Measurements from ENCODE around the gene MAD2L1. TPM values are rescaled to one million over a fixed set of nuclear protein-coding genes. Genes with fewer than 3 reads are reported as not detected.

The MAD2L1 gene
- total RNA-seq, 1 experiment from 2014 or later: 115 TPM

DNA sequence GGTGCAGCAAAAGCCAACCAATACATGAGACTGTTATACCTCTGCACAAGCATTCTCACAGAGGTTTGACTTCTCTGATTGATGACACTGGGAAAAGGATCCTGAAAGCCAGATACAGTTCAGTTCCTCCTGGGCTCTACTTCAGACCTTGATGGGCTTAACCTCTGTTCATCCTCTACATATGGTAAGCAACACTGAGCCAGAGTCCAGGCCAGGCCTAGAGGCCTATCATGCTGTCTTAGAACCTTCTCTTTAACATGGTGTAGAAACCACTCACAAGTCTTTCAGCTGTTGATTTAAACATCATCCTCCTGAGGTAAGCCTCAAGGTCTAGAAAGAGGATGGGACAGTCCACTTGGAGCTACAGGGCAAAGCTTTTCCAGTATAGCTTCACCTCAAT lies 9.2 kb downstream of the MAD2L1 start:
- no peak for DNase-seq (ENCODE audit: low spot score)

DNA sequence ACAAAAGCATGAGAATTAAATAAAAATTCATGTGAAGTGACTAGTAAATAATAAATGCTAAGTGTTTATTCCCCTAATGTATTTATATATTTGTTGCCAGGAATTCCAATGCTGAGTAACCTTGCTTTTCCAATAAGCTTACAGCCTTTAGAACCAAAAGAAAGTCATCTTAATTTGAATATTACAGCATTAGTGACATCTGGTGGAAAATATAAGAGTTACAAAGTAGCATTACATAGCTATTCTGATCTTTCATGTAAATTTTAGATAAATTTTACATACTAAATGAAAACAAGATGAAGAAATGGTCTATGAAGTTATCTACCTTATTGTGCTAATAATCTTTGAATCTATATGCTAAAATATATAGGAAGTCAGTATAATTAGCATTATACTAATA lies 10.4 kb downstream of the MAD2L1 start:
- peak; percentile 44 for DNase-seq (ENCODE audit: low spot score)

DNA sequence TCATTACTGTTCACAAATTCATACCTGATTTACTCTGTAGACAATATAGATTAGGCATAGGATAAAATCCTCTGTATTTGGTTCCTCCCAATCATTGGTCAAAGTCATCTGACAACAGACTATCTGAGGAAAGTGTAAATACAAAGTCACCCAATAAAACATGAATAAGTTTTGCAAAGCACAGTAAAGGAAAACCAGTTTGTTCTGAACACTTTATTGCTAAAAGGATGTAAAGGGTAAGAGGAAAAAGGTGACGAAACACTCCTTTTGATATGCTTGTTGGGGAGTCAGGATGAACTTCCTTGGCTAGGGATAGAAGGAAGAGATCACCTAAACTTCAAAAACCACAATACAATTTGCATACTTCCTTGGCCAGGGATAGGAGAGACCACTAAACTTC lies 10.9 kb downstream of the MAD2L1 start:
- DNase-seq (ENCODE audit: low spot score): no peak

DNA sequence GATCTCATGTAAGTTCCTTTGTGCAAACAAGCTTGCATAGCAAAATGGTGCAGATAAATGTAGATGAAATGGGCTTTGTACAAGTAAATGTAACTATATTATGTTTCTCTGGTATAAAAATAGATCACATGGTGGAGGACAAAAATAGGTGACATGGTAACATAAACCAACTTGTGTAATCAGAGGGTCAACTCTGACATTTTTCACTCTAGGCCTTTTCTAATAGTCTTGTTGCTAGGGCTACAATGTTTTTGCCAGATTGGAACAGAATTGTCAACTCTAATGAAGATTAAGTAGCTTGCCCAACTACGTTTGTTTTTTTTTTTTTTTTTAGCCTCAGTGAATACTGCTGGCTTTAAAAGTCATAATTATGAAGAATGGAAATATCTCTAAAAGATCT lies 11.5 kb downstream of the MAD2L1 start:
- DNase-seq (ENCODE audit: low spot score): no peak

DNA sequence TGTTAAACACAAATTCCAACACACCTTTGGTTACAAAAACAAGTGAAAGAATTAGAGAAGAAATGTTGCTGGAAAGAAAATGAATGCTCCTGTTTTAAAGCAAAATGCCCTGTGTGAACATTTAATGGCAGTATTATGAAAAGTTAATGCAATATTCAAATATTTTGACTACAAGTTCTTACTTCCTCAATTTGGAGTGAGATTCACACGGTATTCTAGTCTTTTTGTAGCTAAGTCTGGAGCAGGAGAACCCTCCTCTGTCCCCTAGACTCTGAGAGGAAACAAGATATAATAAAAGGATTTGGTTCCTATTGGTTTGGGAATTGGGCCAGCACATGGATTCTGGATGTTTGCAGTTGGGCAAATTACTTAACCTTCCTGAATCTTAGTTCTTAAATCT lies 12.7 kb downstream of the MAD2L1 start:
- DNase-seq (ENCODE audit: low spot score): no peak

DNA sequence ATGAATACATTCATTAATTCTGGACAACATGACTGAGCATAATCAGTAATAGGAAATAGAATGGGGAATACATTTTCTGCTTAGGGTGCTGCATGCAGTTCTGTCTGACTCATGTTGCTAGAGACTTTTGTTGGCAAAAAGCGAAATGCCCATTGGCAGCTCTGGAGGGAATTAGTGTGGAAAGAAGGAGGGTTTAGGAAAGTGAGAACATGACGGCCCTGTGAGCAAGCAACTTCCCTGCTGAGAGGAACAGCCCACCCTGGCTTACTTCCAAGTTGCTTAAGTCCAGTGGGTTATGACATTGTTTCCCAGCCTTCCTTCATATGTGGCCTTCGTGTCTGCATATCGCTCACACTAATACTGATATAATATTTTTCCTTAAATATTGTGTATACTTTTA lies 13.8 kb downstream of the MAD2L1 start:
- peak; percentile 73 for DNase-seq (ENCODE audit: low spot score)

DNA sequence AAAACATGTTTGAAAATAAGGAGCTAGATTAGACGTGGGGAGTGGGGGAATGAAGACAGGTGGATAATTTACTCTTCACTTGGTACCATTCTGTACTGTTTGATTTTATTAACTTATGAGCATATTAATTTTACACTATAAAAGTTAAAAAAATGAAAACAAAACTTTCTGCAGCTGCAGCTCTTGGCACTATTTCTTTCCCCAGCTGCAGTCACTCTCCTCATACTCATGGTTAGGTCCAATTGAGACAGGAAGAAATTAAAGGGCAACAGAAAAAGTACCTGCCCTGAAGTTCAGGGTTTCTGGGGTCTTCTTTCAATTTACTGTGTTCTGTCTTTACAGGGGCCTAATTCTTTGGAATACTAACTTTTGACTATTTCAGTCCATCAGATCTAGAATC lies 15.4 kb downstream of the MAD2L1 start:
- DNase-seq (ENCODE audit: low spot score): no peak

DNA sequence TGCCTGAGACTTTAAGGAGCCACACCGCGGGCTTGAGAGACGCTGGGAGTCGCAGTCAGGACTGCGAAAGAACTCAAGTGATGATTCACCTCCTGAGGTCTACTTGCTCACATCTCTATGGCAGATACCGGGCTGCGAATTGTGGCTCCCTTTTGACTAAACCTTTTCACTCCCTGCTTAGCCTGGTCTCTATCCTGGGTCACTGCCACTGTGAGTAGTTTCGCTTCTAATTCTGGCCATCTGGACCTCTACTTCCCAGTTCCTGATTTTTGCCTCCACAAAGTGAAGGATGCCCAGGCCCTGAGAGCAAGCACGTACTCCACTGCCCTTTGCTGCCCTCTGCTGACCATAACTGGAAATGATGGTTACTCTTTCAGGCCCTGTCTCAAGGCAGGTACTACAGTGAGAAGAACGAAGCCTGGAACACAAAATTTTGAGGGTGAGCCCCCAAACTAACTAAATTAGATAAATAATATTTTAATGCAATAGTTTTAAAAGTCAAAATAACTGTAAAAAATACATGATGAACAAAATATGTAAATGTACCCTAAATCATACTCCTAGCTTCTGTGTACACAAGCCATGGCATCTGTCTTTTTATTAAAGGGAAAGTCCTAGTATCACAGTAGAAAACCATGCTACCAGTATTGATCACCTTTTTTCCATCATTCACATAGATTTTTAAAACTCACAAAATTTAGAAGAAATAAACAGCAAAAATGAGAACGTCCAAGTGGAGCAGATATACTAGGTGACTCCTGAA lies 16.7 kb downstream of the MAD2L1 start:
- DNase-seq (ENCODE audit: low spot score): peak; percentile 88

DNA sequence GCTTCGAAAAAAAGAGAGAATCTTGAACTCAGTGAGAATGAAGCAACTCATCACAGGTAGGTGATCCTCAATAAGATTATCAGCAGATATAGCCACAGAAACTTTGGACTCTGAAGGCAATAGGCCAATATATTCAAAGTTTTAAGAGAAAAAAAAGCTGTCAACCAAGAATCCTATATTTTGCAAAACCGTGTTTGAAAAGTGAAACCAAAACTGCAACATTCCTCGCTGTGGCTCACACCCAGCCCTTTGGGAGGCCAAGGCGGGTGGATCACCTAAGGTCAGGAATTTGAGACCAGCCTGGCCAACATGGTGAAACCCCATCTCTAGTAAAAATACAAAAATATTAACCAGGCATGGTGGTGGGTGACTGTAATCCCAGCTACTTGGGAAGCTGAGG lies 22.8 kb downstream of the MAD2L1 start:
- no peak for DNase-seq (ENCODE audit: low spot score)

DNA sequence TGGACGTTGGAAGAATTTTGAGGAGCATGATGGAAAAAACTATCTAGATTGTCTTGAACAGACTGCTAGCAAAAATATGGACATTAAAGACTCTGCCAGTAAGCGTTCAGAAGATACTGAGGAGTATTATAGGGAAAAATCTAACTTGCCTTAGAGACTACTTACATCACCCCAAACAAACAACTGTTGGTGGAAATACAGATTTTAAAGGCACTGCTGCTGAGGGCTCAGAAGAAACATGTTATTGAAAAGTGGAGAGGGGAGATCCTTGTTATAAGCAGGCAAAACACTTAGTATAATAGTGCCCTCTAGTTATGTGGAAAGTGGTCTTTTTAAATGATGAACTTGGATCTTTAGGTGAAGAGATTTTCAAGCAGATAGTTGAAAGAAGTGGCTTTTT lies 29.2 kb downstream of the MAD2L1 start:
- no peak for DNase-seq (ENCODE audit: low spot score)

DNA sequence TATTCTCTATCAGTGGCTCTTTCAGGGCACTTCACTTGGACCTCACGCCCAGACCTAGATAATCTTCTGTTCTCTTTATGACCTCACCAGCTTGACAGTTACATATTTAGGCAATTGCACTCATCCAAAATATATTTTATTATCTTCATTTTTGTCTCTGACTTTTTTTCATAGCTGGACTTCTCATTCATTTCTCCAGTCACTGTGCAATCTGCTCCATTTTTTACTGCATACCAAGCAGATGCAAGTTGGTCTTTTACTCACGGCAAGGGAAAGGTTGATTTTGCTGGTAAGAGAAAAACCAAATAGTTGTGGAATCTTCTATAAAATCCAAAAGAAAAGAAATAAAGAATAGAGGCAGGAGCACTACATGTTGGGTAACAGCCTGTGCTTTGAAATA lies 31.7 kb downstream of the MAD2L1 start:
- DNase-seq (ENCODE audit: low spot score): no peak

DNA sequence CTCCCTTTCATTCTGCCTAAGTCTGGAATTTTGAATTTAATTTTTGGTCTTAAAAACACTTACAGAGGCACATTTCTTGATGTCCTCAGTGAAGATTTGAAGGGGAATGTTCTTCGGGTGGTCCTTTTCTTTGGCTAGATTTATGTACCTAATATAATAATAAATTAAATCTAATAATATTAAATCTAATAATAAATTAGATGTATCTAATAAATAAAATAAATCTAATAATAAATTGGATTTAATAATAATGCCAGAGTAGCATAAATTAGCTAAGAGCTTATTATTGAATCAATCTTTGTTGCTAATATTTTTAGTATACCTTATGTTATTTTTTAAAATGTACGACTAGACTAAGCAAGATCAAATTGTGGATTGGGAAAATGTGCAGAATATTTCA lies 39.8 kb downstream of the MAD2L1 start:
- DNase-seq (ENCODE audit: low spot score): no peak

DNA sequence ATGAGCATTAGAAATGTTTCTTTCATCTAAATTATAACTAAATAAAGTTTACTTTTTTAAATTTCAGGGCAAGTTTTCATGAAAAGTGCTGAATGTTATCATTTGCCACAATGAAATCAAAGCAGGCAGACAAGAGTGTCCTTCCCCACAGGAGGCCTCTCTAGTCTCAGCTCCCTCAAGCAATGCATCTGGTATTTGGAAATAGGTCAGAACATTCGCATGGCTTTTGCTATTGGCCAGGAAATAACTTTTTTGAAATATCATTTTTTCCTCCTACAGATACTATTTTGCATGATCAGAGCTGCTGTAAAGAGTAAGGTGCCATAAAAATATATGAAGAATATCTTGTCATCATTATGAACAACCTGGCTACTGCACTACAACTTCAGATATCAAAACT lies 41.1 kb downstream of the MAD2L1 start:
- DNase-seq (ENCODE audit: low spot score): no peak

DNA sequence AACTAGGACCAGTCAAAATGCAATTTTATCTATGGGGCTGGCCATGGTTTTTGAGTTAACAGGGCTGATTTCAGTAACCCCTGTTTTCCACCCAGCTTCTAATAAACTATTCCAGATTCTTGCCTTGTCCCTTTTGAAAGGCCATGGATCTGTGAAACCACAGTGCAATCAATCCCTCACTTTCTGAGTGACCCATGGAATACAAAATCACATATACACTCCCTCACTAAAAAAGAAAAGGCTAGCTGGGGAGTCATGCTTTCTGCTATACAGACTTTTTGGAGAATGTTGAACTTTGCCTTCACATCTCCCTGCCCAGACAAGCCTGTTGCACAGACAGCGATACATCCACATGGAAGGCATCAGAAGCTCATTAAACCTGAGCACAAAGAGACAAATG lies 47.9 kb downstream of the MAD2L1 start:
- no peak for DNase-seq (ENCODE audit: low spot score)

DNA sequence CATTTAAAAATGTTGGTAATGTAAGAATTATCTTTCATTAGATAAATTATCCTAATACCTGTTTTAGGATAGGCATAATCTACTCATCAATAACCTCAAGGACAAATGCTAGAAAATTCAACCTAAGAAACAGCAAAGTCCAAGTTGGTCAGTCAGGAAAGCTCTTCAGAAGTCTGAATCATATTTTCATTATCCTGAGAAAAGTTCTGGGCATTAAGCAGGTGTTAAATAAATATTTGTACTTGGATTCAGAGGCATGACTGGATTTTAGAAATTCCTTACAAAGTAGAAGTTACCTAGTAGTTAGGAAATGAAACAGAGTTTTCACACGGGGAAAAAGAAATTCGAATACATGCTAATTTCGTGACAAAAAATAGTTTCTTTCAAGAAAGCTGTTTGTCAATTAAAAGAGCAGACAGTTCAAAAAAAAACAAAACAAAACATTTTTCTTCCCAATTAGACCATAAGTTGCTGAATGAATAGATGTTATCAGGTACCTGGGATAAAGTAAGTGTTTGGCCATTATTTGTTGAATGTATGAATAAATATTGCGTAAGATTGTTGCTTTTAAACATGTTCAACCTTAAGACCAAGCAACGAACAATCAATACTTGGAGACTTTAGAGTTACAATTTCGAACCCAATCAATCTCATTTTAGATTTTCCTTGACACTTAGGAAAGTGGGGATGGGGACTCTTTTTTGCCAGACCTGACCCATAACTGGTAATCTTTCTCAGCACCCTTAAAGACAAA lies 48.5 kb downstream of the MAD2L1 start:
- DNase-seq (ENCODE audit: low spot score): no peak

DNA sequence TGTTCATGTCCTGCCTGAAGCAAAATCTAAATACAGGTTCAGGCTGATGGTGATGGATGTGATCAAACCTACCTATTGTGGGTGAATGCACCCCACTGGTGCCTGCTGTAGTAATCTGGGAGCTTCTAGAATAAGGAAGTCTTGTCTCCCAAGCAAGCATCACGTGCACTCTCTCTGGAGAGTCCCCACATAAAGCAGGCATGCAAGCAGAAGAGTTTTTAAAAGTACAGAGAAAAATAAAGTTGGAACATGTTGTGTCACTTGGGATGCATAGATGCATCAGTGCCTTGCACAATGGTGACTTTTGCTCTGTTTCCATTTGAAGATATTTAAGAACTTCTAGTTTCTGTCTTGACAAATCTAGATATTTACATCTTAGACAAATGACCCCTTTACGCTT lies 54.9 kb downstream of the MAD2L1 start:
- DNase-seq (ENCODE audit: low spot score): no peak

DNA sequence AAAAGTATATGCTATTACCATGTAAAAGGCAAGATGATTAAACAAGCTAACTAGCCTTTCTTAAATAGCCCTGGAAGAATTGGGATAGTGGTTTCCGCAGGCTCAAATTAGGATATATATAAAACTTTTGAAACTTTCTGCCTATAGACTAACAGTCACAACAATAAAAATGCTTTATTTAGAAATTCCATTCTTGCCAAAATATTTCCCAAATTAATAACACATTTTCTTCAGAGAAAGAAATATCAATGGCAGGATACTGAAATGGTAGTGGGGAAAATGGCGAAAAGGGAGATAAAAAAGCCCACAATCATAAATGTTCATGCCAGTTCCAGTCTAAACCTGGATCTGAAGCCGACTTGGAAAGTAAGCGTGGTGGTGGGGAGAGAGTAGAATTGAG lies 56.0 kb downstream of the MAD2L1 start:
- DNase-seq (ENCODE audit: low spot score): no peak

DNA sequence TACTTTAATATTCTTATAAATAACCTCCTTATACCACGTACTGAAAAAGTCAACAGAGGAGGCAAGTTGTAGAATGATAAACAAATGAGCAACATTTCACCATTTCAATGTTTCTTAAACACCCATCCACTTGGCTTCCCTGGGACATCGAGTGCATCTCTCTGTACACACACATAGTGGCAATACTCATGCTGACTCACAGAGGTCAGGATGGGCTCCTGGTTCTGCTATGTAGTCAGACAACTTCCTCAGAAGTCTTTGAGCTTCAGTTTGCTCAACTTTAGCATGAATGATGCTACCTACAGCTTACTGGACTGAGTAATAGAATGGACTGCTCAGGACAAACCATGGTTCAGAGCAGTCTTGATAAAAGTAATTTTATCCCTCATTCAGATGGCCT lies 56.9 kb downstream of the MAD2L1 start:
- no peak for DNase-seq (ENCODE audit: low spot score)

DNA sequence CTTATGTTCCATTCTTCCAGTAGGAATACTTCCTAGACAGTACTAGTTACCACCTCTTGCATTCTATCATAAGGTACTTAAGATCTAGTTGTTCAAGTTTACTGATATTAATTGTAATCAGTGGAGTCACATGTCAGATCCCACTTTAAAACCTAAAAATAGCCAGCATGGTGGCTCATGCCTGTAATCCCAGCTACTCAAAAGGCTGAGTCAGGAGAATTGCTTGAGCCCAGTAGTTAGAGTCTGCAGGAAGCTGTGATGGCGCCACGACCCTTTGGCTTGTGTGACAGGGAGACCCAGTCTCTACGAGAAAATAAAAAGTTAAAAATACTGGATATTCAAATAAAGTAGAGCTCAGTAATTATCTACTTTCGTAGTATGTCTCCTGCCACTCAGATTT lies 57.7 kb downstream of the MAD2L1 start:
- no peak for DNase-seq (ENCODE audit: low spot score)

DNA sequence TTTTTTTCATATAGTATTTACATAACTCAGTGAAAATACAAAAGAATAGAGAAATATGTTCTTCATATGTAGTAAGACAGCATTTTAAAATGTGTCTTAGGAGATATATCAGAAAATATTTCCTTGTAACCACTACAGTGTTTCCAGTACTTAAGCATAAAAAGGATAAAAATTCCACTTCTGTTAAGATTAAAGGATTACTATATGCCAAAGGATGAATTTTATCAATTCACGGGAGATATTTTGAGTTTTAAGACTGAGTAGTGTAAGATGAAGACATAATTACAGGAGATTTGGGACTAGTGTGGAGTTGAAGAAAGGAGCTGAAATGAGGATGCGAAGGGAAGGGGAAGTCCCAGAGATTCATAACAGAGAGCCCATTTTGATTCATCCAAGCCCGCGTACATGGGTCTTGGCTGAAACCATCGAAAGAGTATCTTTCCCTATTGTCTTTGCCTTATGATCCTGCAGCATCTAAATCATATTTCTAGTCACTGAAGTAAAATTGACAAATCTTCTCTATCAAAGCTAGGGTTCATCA lies 58.7 kb downstream of the MAD2L1 start:
- DNase-seq (ENCODE audit: low spot score): no peak

DNA sequence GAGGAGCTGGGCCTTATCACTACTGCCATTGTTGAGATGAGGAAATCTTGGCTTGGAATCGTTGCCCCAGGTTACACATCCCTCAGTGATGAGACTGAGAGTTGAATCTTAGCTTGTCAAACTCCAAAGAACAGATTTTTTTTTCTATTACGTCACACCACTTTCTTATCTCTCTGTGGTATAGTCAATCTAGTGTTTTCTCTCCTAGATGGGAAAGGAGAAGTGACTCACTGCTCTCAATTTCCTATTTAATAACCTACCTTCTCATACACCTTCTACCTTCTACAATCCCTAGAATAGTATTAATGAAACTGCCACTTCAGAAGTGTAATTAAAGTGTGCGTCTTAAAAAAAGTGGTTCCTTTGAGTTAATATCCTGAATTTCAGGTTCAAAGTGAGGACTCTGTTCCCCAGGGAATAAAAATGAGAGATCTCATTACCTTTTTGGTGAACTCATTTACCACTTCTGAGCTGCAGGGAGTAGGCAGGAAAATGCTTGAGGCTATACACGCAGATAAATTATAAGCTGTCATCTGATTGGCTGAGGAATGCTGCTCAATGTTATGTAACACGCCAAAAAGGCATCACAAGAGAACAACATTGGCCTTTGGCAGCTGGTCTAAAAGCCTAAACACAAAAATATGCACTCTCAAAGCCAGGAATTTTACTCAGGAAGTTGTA lies 59.3 kb downstream of the MAD2L1 start:
- DNase-seq (ENCODE audit: low spot score): peak; percentile 68
